VCaP (cell line): ENCODE results near the gene PRMT7.
A peak's percentile ranks its signal among the peaks of the same experiment; 100 is the strongest.

ENCODE experiments used
- H3K27ac ChIP-seq: fragments of 450-650 bp; 2 replicates; pipeline ENCODE4 v1.5.1; 2017
- CTCF ChIP-seq: fragments of 450-650 bp; conservative IDR thresholded peaks from 2 replicates; pipeline ENCODE4 v1.5.1; 2017; ENCODE audit warnings: mild to moderate bottlenecking, moderate library complexity

The PRMT7 gene, protein sequence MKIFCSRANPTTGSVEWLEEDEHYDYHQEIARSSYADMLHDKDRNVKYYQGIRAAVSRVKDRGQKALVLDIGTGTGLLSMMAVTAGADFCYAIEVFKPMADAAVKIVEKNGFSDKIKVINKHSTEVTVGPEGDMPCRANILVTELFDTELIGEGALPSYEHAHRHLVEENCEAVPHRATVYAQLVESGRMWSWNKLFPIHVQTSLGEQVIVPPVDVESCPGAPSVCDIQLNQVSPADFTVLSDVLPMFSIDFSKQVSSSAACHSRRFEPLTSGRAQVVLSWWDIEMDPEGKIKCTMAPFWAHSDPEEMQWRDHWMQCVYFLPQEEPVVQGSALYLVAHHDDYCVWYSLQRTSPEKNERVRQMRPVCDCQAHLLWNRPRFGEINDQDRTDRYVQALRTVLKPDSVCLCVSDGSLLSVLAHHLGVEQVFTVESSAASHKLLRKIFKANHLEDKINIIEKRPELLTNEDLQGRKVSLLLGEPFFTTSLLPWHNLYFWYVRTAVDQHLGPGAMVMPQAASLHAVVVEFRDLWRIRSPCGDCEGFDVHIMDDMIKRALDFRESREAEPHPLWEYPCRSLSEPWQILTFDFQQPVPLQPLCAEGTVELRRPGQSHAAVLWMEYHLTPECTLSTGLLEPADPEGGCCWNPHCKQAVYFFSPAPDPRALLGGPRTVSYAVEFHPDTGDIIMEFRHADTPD

DNA sequence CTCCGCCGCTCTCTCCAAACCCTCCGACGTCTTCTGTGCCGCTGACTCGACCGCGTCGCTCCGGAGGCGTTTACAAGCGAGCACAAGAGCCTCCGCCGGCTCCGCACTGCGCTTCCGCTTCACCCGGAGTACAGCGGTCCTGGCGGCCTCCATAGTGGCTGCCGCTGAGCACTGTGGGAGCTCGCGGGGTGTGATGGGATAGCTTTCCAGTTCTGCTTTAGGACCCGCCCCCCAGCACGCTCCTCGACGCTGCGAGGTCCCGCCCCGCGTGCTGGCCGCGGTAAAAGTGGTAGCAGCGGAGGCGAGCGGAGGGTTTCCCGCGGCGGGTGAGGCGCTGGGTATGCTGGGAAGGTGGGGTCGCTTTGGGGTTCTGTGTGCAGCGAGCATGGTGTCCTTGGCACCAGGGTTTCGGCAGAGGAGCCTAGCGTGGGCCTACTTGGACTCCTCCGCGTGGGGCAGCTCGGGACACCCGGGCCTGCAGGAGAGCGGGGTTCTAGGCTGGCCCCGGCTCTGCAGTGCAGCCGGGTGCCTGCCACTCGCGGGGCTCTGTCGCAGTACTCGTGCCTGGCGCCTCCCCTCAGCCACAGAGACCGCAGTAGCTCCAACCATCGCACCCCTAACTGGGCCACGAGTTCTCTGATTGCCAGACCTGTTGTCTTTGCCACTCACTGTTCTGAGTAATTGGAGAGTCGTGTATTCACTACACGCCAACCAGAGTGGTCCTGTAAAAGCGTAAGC lies at the start of gene PRMT7, which contains the start of gene SLC7A6OS:
TSS of gene PRMT7 (plus strand) at position 246 of the 738 bp plus-strand sequence. CDS start 4,961 bp downstream, outside the sequence.
TSS of gene SLC7A6OS (minus strand) at position 173 of the 738 bp plus-strand sequence. CDS start at position 153, 20 bp downstream.
- peak within 1 kb of the TSS; percentile 68 for H3K27ac ChIP-seq
- no peak for TF ChIP-seq CTCF

GRCh38 chr16:68263559-68264127 lies 47.2 kb upstream of the PRMT7 start:
- no peak for TF ChIP-seq CTCF
- peak overlapping the region; percentile 76 for H3K27ac ChIP-seq

DNA sequence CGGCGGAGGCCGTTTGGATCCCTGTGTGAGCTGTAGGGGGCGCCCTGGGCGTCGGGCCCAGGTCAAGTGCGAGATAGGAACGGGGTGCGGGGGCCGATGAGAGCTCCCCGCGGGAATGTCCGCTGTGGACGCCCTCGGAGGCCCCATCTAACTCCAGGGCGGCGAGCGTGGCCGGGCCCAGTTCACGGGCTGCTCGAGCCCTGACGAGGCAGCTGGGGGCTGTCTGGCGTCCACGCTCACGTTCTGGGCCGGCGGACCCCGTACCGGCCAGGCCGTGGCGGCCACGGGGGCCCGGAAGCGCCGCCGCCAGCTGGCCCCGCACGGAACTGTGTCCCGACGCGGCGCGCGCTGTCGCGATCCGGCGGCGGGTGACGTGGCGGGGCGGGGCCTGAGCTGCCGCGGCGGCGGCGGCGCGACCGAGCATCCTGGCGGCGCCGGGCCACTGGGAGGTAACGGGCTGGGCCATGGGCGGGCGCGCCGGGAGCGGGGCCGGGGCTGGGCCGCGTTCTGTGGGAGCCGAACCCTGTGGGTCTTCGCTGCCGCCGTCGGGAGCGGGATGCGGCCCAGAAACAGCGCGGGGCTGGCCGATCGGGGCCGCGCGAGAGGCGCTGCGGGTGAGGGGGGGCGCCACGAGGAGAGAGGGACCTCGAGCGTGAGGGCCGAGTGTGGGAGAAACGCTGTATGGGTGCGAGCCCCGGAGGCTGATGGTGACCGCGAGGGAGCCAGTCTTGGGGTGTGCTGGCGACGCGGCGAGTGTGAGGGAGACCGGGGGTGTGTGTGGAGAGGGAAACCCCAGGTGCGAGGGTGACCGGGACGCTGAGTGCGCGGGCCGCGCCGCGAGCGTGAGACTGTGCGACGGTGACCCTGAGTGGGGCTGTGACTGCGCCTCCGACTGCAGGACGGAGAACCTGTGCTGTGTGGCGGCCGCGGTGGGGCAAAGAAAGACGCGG lies 46.4 kb upstream of the PRMT7 start, which contains the start of gene SLC7A6:
TSS of gene SLC7A6 (plus strand) at position 399 of the 950 bp plus-strand sequence. CDS start 10,201 bp downstream, outside the sequence.
- H3K27ac ChIP-seq = peak within 1 kb of the TSS; percentile 76
- TF ChIP-seq CTCF = peak; percentile 54

GRCh38 chr16:68265078-68265920 lies 45.5 kb upstream of the PRMT7 start:
- no peak for TF ChIP-seq CTCF

DNA sequence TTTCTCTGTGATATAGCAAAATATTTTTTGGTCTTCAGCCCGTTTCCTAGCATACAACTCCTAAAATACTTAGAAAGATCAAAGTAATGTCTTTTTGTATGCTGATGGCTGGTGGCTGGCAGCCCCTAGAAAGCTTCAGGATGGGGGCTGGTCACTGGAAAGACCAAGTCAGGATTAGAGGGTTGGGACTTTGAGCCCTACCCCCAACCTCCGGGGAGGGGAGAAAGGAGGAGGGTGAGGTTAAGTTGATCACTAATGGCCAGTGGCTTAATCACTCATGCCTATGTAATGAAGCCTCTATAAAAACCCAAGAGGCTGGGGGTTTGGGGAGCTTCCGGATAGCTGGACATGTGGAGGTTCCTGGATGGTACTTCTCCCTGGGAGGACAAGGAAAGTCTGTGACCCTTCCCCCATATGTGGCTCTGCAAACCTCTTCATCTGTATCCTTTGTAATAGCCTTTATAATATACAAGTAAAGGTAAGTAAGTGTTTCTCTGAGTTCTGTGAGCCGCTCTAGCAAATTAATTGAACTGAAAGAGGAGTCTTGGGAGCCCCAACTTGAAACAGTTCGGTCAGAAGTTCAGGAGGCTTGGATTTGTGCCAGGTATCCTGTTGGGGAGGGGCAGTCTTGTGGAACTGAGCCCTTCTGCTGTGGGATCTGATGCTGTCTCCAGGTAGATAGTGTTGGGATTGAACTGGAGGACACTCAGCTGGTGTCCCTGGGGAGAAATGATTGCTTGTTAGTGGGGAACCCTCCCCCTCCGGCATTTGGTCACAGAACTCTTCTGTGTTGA lies 43.0 kb upstream of the PRMT7 start:
- TF ChIP-seq CTCF = no peak
- H3K27ac ChIP-seq = no peak overlapping the region

More at GRCh38 chr16:68265078-68265920, 45.5 kb upstream of the PRMT7 start:
- H3K27ac ChIP-seq = peak overlapping the region; percentile 76
